NCI-H510A (cell line): ENCODE data around the gene CDX1.

ENCODE experiments used
- DNase-seq: peaks from one replicate; lab custom pipeline; 2025; lab: John Stamatoyannopoulos, UW

Gene CDX1

GRCh38 chr5:150184006-150184405 is 17.4 kb downstream of the CDX1 start:
- DNase-seq, result no peak

- DNase-seq, result no peak
Measured at GRCh38 chr5:150184990-150185912, 18.7 kb downstream of the CDX1 start.

- no peak for DNase-seq
Measured at GRCh38 chr5:150186137-150186536, 19.6 kb downstream of the CDX1 start.

- DNase-seq, result no peak
Measured at GRCh38 chr5:150186897-150187296, 20.3 kb downstream of the CDX1 start.

GRCh38 chr5:150188146-150188842 is 21.7 kb downstream of the CDX1 start:
- no peak for DNase-seq

- DNase-seq, result no peak
Measured at GRCh38 chr5:150189326-150189725, 22.7 kb downstream of the CDX1 start.

GRCh38 chr5:150189728-150190502 is 23.3 kb downstream of the CDX1 start, which contains the start of gene SLC6A7:
Gene SLC6A7 (plus strand): TSS chr5:150190062. CDS start chr5:150190328, 266 bp downstream.
- DNase-seq, result no peak

- DNase-seq, result no peak
Measured at GRCh38 chr5:150190503-150190979, 24.0 kb downstream of the CDX1 start.

- DNase-seq, result no peak
Measured at GRCh38 chr5:150190987-150191386, 24.4 kb downstream of the CDX1 start.

- DNase-seq, result no peak
Measured at GRCh38 chr5:150192462-150192861, 25.9 kb downstream of the CDX1 start.

GRCh38 chr5:150195736-150196485 is 29.3 kb downstream of the CDX1 start:
- no peak for DNase-seq

GRCh38 chr5:150196514-150196913 is 29.9 kb downstream of the CDX1 start:
- no peak for DNase-seq

- no peak for DNase-seq
Measured at GRCh38 chr5:150196986-150197385, 30.4 kb downstream of the CDX1 start.

- DNase-seq, result no peak
Measured at GRCh38 chr5:150197476-150197875, 30.9 kb downstream of the CDX1 start.

GRCh38 chr5:150202501-150202900 is 35.9 kb downstream of the CDX1 start:
- DNase-seq, result no peak

- DNase-seq, result no peak
Measured at GRCh38 chr5:150203832-150204589, 37.4 kb downstream of the CDX1 start.

GRCh38 chr5:150204590-150204960 is 38.0 kb downstream of the CDX1 start:
- no peak for DNase-seq

GRCh38 chr5:150206098-150206778 is 39.7 kb downstream of the CDX1 start:
- no peak for DNase-seq

- no peak for DNase-seq
Measured at GRCh38 chr5:150206779-150207115, 40.2 kb downstream of the CDX1 start.
